HG02970 (cell line): Measurements from ENCODE around the gene AFF3.

Experiments used
- ATAC-seq: cut with Tn5 transposase; IDR thresholded peaks from one replicate; pipeline ENCODE4 v1.9.1; 2021; ENCODE audit warnings: mild to moderate bottlenecking, moderate library complexity, moderate number of reproducible peaks; ENCODE audit not compliant: unreplicated experiment, low FRiP score

AFF3 gene

DNA sequence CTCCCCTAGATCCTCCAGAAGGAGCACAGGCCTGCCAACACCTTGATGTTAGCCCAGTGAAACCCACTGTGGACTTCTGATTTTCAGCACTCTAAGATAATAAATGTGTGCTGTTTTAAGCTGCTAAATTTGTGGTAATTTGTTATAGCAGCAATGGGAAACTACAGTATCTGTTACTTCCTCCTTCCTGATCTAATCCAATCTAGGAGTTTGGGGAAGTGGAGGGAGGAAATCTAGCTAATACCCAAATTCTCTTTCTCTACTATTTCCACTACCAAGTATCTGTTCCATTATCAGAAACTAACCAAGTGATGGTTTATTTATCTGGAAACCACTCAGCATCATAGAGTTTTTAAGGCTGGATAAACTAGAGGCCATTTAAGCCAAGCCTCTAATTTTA lies 64.9 kb downstream of the AFF3 start:
- no peak for ATAC-seq

DNA sequence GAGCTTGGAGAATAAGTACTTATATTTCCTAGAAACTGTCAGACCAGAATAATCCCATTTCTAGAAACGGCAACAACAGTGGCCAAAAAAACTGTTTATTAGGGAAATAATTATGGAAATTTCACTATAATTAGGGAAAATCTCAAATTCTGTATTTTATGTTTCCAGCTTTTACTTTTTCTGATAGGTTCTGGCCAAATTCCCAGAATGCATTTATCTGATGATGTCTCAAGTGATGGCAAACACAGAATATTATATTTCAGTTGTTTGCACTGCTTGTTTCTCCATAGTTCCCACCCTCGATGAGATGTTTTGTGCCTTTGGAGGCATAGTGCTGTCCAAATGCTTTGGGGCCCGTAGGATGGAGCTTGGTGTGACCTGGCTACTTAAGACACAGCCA lies 66.9 kb downstream of the AFF3 start:
- no peak for ATAC-seq

DNA sequence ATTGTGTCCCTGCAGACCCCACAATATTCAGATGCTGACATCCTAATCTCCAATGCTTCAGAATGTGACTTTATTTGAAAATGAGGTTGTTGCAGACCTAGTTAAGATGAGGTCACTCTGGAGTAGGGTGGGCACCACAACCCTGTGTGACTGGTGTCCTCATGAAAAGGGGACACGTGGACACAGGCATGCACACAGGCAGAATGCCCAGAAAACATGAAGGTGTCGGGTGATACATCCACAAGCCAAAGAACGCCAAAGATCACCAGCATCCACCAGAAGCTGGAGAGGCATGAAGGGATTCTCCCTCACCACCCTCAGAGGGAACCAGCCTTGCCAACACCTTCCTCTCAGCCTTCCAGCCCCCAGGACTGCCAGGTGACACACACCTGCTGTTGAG lies 69.3 kb downstream of the AFF3 start:
- ATAC-seq, result no peak

DNA sequence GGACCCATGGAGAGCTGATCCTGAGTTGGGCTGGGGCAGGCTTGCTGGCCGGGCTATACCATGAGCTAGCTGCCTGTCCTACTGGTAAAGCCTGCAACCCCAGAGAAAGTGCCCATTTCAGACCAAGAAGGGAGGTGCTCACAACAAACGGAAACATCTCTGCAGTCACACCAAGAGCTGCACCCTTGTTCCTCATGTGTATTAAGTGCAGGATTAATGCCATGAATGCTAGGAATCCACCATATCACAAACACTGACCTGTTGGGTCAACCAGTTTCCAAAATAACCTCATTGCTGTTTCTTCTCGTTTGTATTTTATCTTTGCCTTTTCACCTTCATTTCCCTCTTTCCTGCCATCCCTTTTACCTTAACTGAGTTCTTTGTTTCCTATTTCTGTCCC lies 69.9 kb downstream of the AFF3 start:
- no peak for ATAC-seq

DNA sequence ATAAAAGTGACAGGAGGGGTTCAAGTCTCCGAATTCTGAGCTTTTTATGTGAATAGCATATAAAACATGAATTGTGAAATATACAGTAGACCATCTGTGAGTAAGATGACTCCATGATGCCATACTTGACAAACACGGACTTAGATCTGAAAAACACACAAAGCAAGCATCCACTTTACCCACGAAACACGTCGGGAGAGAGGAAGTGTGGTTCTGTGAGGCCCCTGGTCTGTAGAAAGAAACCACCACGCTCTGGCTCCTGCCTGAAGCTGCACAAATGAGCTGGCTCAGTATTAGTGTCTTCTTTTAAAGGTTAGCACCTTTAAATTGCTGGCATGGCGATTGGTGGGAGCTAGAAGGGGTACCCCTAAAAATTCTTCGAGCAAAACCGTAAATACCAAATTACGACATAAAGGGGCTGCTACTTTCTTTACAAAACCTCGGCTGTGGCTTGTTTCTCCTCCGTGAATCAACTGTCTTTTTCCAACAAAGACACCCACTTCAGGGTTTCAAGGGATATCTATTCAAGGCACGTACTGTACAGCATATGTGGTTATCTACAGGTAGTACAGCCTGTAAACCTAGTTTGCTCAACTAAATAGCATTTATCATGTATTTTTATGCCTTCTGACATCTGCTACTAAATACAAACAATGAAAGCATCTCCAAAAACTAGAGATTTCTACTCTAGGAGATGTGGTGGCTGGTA lies 70.9 kb downstream of the AFF3 start:
- ATAC-seq, result no peak

DNA sequence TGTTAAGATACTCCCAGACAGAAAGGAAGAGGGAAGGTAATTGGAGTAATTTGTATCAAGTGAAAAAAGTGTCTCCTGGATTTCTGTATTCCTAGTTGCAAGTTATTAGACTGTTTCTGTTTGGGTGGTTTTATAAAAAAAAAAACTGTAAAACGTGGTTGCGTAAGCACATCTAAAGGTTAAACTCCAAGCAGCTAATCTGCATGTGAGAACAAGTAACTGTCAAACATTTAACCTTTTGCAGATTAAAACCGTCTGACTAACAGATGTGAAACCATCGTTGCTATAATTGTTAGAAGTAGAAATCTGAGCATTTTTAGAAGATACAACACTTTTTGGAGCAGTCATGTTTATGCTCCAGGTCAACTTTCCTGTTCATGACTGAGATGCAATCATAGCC lies 72.3 kb downstream of the AFF3 start:
- ATAC-seq, result no peak

DNA sequence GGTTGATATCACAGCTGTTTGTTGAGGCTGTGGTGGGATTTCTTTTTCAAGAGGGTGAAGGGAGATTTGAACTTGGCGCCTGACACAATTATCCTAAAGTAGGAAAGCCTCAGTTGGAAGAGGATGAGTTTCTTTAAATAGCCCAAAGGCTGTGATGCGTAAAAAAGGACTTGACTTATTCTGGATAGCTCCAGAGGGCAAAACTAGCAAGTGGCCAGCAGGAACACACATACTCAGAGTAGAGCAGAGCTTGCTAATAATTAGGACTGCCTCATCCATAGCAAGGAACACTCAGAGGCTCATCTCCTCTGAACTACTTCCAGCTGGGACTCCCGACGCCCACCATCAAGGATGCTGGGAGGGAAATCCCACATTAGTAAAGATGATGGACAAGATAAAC lies 74.0 kb downstream of the AFF3 start:
- ATAC-seq, result no peak

DNA sequence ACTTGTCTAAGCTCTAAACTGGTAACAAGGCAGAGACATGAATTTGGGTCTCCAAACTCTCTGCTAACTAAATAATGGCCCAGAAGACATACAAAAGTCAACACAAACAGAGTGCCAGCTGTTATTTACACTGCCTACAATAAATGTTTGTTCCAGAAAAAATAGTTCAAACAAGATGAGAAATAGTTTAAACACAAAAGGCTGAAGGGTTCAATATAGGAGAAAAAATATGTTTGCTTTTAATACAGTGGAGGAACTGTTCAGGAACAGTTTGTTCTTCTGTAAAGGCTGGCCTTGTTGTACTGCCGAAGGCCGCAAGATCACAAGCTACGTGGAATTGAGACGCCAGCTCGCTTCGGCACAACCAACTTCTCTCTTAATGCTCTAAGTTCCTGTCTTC lies 74.6 kb downstream of the AFF3 start:
- ATAC-seq, result no peak

DNA sequence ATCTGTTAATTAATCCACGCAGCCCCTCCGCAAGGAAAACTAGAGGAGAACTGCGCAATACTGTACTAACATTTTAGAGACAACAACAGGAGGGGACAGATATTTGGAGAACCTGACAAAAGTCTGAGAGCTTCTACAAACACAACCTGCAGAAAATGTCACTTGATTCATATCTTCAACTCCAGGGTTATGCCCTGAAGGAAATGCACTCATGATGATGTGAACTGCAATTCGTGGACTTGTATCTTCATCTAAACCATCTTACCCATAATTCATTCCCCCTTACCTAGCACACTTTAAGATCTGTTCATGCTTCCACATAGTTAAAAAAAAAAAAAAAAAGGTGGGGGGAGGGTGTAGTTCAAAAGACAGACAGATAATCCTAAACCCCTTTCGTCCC lies 75.5 kb downstream of the AFF3 start:
- ATAC-seq, result no peak

DNA sequence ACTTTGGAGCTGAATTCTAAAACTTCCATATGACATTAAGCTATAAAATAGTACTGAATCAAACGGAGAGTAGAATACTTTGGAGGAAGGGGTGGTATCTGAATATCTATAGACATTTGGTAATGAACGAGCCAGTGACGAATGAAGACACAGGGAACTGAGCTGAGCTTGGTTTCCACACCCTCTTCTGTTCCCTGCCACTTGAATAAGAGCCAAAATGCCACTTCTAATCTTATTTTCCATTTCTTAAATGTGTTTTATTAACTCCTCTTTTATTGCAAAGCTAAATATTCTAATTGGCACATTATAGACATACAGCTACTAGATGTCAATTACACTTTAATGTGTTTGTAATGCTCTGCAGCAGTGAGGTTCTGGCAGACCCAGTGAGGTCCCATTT lies 76.1 kb downstream of the AFF3 start:
- no peak for ATAC-seq

DNA sequence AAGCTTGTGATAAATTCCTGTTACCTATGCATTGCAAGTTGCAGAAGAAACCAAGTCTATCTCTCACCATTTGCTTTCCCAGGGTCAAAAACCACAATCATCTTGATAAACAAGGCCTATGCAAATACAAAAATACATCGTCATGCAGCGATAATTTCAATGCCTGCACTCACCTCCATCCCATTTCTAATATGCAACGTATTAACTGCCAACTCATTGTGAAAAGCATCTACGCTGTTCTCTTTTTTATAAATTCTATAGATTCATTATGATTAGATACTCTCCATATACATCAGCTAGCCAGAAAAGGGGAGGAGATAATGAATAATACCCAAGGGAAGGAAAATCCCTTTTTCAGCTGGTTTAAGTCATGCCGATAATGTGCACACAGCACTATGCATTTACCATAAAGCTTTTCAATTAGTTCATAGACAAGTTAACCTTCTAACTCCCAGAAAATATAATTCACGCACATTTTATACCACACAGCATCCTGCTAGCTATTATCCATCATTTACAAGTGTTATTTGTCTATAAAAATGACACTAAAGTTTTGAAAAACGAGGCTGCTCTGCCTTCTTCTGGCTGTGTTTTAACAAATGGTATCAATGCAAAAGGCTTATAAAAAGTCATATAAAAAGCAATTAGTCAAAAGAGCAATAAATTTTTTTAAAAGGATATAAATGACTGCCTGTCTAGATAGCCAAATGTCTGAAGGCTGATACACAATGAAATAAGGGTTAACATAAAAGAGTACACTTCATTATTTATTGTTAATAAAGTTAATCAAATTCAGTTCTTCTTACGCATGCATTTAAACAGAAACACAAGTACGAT lies 77.6 kb downstream of the AFF3 start:
- no peak for ATAC-seq

DNA sequence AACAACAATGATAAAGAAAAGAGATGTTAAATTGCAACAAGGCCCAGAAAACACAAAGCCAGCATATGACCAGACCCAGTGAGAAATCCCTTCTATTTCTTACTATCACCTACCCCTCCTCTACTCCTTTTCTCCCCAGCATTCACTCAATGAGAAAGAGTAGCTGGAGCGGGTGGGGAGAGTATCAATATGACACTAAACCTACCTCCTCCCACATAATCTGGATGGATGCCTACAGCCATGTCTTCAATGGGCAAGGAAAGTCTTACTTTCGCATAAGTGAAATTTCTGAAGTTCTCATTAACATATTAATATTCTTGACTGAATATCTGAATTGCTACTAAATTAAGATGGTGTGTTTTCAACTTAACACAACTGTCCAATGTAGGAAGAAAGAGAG lies 78.2 kb downstream of the AFF3 start:
- ATAC-seq, result no peak

DNA sequence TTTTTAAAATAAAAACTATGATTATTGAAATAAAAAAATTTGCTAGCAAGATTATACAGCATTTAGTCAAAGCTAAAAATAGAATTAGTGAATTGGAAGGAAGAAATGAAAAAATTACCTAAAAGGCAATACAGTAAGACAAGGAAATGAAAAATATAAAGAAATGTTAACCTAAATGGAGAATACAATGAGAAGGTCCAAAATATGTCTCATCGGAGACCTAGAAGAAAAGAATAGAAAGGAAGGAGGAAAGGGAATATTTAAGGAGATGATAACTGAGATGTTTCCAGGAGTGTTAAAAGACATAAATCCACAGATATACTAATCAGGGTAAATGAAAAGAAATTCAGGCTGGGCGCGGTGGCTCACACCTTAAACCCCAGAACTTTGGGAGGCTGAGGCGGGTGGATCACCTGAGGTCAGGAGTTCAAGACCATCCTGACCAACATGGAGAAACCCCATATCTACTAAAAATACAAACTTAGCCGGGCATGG lies 78.9 kb downstream of the AFF3 start:
- no peak for ATAC-seq

DNA sequence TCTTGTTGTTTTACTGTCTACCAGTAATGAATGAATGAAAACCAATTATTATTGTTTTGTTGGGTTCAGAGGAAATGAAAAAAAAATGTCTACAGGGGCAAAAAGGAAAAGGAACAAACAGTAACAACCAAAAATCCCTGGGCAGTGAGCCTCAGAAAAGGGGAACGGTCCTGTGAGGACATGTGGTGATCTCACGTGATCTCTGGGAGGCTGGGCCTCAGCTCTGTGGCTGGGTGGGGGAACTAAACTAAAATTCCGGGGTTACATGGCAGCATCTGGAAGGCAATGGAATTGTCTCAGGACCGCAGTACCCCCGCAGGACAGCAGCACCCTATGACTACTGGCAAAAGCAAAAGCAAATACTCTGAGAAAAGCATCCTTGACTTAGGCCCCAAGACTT lies 80.1 kb downstream of the AFF3 start:
- ATAC-seq, result no peak

DNA sequence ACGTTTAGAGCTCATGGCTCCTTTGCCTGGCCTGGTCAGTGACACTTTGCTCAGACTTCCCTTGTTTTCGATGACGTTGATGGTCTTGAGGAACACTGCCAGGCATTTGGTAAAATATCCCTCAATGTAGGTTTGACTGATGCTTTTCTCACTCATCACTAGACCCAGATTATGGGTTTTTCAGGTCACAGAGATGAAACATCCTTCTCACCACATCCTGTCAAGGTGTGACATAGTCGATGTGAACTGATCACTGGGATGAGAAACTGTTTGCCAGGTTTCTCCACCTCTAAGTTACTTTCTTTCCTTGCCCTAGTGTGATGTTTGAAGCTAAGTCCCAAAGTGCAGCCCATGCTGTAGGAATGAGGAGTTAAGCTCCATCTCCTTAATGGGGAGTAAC lies 81.5 kb downstream of the AFF3 start:
- ATAC-seq, result no peak

DNA sequence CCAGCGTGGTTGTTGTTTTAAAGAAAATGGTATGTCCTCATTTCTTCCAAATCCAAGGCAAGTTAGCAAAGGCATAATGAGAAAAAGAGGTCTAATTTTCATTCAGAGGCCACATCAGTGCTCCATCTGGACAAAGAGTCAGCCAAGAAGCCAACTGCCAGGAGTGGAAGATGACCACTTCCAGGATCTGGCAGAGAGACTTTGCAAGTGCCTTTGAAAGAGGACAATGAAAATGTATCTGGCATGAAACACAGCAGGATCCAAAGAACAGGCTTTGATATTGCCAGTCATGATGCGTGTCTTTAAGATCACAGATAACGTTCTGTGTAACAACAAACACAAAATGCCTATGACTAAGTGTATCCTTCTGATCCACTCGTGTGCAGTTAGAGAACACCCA lies 82.8 kb downstream of the AFF3 start:
- ATAC-seq, result no peak

DNA sequence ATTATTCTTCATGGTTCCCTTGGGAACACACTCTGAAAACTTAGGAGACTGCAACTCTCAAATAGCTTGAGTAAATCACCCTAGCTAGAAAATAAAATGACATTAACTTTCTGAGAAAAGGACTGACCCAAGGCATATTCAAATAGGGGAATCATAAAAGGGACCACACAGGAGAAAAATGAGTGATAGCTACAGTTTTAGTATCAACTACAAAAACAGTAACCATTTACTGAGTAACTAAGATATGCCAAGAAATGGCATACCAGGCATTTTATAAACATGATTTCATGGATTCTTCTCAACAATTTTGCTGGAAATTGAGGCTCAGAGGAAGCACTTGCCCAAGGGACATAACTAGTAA lies 84.5 kb downstream of the AFF3 start:
- no peak for ATAC-seq

DNA sequence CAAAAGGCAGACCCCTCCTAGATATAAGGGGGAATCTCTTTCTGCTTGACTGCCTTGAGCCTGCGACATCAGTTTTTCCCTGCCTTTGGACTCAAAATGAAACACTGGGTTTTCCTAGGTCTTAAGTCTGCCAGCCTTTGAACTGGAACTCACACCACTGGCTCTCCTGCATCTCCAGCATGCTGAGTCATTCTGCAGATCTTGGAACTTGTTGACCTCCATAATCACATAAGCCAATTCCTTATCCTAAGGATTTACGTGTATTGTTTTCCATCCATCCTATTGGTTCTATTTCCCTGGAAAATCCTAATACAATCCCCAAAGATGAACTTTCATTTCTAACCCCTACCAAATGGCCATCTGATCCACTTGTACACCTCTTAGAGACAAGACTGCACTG lies 88.0 kb downstream of the AFF3 start:
- no peak for ATAC-seq

DNA sequence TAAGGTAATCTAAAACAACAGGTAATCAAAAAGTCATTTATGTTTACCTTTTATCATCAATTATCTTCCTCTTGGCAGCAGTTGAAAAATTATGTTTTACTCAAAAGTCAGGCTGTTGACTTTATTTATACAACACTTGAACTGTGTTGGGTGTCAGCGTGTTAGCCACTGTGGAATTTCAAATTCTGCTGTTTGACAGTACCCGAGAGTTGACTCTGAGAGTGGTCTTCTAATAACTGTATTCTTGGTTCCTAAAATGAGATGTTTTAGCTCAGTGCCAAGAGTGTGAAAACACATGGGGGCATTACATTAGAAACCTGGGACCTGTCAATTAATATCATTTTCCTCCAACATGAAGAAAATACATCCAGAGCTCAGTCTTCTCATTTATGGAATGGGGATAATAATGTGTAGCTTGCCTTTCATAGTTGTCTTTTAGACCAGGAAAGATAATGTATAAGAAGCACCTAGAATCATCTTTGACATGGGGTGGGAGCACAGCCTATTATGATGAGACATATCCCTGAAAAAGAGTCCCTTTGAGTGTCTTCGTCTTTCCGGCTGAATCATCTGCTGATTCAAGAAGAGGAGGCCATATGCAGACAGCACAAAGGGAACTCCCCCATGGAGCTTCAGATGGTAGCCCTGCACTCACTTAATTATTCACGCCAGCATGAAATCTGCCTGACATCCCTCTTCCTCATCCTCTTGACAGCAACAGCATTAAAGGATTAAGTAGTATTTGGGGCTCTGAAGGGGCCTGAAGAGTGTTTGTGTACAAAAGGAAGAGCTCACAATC lies 89.1 kb downstream of the AFF3 start:
- ATAC-seq, result no peak

DNA sequence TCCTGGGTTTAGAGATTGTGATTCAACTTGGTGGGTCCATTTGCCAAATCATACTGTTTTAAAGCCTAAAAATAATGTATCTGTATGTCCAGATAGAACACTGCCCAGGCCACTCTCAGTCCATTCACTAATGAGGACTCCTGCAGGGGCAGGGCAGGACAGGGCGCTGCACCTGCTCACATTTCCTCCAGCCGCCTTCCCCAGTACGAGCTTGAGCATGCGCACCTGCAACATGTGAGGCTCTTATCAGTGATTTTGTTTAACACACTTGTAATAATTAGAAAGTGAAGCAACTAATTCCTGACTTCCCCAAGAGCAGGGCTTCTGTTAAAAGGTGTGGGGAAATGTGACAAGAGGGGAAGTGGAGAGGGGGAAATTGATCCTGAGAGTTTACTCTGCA lies 89.7 kb downstream of the AFF3 start:
- ATAC-seq, result no peak

DNA sequence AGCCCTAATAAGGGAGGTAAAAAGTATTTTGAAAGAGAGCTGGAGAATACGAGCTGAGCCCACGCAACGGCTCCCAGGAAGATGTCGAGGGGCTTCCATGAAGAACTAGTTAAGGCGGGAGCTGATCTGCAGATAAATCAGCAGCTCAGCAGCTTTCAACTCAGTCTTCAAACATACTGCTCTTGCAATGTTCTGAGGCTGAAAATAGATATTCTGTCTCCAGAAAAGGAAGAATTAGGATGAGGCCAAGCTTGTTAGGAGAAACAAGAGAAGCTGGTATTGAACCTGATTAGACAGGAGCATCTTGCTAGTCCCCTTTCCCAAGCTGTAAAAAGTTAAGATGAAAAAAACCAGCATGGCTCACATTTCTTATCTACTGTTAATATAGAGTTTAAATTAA lies 91.1 kb downstream of the AFF3 start:
- no peak for ATAC-seq
